ENCODE measurements around the gene CACNA1C.
"Not testable (repeated sequence)": the region's sequence is repeated elsewhere in the genome, so short reads cannot be mapped to it uniquely, and the experiment has no call there.

CACNA1C gene

GRCh38 chr12:2236506-2237294 lies 183.9 kb downstream of the CACNA1C start:
- no peak for DNase-seq

DNA sequence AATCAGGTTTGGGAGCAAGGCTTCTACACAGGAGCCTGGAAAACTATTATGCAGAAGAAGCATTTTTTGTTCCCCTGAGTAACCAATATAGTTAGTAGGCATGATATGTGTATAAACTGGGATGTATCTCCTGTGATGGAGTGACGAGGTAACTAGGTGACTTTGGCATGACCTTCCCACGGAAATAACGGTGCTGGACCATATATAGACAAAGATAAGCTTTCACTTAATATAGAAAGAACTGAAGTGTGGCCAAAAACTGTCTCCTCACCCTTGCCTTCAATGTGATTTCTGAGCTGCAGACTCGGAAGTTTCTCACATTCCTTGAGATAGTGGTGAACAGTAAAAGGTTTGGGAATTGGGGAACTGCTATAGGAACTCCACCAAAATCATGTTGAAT lies 185.3 kb downstream of the CACNA1C start:
- no peak for DNase-seq

GRCh38 chr12:2239381-2239871 lies 186.6 kb downstream of the CACNA1C start:
- DNase-seq: no peak

DNA sequence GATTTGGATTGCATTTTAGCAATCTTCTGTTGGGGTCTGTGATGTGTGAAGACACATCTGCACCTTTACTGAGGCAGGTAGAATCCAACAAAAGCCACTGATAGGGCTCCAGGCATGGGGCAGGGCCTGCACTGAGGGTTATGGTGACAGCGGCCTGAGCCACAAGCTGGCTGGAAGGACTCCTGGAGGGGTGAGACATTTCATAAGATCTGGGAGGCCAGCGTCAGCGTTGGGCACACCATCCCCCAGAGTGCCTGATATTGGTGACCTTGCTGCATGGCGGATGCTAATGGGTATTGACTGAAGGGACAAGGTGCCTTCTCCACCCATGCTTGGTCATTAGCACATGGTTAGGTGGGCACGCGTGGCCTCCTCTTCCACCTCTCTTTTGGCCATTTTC lies 187.6 kb downstream of the CACNA1C start:
- no peak for DNase-seq

GRCh38 chr12:2240984-2241383 lies 188.2 kb downstream of the CACNA1C start:
- no peak for DNase-seq

DNA sequence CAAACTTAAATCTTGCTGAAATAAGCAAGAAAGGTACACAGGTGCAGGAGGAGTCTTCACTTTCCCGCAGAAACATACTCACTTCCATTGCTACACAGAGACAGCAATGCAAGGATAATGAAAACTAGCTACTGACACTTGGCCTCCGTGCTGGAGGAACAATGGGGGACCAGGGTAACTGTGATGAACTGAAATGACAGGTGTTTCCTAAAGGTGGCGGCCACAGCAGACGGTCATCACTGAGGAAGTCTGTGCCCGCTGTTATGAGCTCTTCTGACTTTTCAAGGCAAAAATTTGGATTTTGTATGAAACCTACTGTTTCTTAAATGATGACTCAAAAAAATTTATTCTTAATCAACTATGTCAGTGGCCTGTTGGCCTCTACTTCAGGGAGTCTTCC lies 189.4 kb downstream of the CACNA1C start:
- DNase-seq: no peak

GRCh38 chr12:2242816-2243215 lies 190.0 kb downstream of the CACNA1C start:
- DNase-seq: no peak

DNA sequence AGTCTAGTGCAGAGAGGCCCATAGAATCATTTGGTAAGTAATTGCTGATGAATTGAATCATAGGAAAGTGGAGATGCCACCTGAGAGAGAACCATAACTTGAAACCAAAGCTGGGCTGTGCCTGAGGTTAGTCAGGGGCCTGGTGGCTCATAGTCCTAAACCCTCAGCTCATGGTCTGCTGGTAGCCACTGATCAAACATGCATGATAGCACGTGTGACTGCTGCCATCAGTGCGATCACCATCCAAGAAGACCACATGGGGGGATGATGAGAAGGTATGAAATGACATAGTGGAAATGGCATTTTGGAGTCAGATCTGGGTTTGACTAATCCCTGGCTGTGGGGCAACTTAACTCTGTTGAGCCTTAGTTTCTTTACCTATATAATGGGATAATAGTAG lies 190.5 kb downstream of the CACNA1C start:
- DNase-seq: no peak

- DNase-seq: no peak
These were observed 191.4 kb downstream of the CACNA1C start for GRCh38 chr12:2244013-2244861.

GRCh38 chr12:2246358-2246757 lies 193.6 kb downstream of the CACNA1C start:
- DNase-seq: no peak

GRCh38 chr12:2247120-2247519 lies 194.3 kb downstream of the CACNA1C start:
- DNase-seq: no peak

DNA sequence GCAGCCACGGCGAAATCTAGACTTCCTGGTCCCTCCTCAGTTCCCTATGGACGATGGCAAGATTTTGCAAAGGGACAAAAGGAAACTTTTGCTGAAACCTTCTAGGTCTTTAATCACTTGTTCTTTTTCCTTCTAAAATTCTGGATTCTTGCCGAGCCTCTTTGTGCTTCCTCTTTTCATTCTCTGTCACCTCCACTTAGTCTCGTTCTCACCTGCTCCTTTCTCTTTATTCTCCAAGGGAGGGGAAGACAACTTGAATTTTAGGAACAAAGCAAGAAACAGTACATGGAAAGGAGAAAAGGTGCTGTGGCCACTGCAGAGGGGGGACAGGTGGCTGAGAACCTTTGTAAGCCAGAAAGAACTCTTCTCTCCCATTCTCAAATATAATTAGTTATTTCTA lies 194.8 kb downstream of the CACNA1C start:
- no peak for DNase-seq

DNA sequence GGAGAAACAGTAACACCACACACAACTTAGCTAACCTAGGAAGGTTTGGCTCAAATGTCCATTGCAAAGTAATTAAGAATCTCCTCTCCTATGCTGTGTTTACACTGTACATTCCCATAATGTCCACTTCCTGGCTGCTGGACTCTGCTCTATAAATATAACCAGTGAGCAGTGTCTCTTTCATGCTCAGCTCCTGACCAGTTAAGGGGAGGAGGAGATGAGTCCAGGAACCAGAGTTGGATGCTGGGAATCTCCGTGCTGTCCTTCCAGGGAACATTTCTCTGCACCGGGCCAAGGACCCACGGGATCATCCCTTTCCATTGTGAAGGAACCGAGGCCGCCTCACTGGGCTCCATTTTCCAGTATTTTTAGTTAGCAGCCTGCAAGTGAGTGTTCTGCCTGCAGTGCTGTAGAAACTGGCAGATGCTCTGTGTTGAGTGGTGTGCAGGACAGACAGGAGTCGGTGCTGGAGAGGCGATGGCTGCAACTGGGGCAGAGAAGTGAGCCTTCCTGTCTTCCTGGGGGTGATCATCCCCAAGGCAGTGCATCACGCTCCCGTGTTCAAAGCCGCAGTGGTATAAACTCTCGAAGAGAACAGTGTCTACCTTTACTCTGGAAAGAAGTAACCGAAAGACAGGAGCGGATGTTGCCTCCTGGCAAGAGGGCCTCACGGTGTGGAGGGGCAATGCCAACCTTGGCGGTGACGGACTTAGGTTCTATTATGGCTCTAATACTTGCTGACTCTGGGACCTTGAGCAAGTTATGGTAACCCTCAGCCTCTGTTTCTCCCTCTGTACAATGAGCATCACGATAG lies 195.5 kb downstream of the CACNA1C start:
- no peak for DNase-seq

DNA sequence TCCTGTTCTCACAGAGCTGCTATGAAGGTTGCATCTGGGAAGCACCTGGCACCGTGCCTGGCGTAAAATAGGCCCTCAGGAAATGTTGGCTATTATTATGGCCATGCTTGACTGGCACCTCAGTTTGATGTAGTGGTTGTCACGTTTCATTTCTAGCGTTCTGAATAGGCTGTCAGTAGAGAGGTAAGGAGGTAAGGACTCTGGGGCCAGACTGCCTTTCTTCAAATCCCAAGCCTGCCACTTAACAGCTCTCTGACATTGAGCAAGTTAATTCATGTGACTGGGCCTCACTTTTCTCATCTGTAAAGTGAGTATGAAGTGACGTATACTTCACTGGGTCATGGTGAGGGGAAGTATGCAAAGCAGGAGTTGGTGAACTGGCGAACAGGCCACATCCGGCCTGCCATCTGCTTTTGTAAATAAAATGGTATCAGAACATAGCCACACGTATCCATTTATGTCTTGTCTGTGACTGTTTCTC lies 196.2 kb downstream of the CACNA1C start:
- peak; percentile 36 for DNase-seq

- DNase-seq: no peak
These were observed 198.0 kb downstream of the CACNA1C start for GRCh38 chr12:2250797-2251196.

GRCh38 chr12:2251526-2252209 lies 198.9 kb downstream of the CACNA1C start:
- no peak for DNase-seq

GRCh38 chr12:2255311-2255710 lies 202.5 kb downstream of the CACNA1C start:
- DNase-seq: no peak

DNA sequence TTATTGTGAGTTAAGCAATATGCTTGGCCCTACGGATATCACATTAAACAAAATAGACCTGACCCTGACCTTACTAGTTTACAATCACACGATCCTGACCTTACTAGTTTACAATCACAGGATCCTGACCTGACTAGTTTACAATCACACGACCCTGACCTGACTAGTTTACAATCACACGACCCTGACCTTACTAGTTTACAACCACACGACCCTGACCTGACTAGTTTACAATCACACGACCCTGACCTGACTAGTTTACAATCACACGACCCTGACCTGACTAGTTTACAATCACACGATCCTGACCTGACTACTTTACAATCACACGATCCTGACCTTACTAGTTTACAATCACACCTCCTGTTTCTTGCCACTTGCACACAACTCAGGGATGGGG lies 202.9 kb downstream of the CACNA1C start:
- DNase-seq: not testable (repeated sequence)

- no peak for DNase-seq
These were observed 203.7 kb downstream of the CACNA1C start for GRCh38 chr12:2256453-2256852.

- DNase-seq: no peak
These were observed 204.1 kb downstream of the CACNA1C start for GRCh38 chr12:2256915-2257314.

DNA sequence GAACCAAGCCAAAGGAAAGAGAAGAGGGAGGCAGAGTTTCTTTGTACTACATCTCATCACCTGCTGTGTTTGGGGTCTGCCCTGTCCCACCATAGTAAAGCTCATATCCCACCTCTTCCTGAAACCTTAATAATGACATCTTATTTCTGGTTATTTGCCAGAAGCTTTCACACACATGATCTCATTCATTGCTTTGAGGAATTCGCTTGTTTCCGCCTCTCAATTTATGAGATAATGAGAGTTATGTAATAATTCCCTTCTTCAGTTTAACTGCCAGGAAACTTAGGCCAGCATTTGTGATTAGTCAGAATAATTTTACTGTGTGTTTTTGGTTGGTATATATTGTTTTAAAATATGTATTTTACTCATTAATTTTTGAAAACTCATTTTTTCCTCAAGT lies 205.2 kb downstream of the CACNA1C start:
- DNase-seq: no peak

DNA sequence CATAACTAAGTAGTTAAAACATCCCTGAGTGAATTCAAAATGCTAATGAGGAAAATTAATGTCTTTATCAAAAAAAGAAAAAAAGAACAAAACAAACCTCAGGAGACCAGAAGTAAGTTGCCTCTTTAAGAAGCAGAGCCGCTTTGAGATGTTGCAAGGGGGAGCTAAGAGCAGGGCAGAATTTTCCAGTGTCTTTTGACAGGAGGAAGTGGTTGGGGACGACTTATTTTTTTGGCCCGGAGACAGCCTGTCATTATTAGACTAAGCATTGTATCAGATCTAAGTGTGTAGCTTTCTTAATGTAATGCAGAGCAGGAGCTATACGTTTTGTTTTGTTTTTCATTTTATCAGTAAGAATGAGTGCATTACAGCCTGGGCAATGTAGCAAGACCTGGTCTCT lies 206.6 kb downstream of the CACNA1C start:
- no peak for DNase-seq
